ENCODE results near the gene GAB2.

- TF ChIP-seq ZNF274 (IDR thresholded peaks at IDR 0.05; ENCODE audit: low read depth, low read length) (no peak), SUZ12 (IDR thresholded peaks at IDR 0.05; ENCODE audit: extremely low read depth, insufficient read depth, insufficient read length) (no peak)
These were observed 38.5 kb downstream of the GAB2 start for GRCh38 chr11:78379039-78379670.

Data from NT2/D1 (cell line).